ENCODE measurements around the gene SCNN1B.

SCNN1B gene

DNA sequence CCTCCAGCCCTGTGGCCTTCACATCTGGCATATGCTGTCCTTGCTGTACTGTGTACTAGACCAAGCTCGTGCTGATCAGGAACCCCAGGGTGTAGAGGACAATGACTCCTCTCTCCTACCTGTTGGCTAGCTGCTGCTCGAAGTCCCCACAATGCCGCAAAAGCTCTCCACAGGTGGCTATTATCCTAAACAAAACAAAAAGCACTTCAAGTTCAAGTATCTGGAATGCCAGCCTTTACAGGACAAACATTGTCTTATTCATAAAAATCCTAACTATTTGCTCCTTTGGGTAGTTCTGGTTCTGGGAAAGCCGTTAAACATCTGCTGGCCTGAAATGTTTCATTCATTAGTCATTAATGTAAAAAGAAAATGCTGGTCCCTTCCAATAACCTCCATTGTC, 108.1 kb downstream of the SCNN1B start:
- no peak for DNase-seq

- DNase-seq: no peak
These were observed 112.6 kb downstream of the SCNN1B start for GRCh38 chr16:23414731-23415130.

GRCh38 chr16:23416816-23417215, 114.7 kb downstream of the SCNN1B start:
- DNase-seq: no peak

- DNase-seq: no peak
These were observed 117.9 kb downstream of the SCNN1B start for GRCh38 chr16:23420011-23420410.

DNA sequence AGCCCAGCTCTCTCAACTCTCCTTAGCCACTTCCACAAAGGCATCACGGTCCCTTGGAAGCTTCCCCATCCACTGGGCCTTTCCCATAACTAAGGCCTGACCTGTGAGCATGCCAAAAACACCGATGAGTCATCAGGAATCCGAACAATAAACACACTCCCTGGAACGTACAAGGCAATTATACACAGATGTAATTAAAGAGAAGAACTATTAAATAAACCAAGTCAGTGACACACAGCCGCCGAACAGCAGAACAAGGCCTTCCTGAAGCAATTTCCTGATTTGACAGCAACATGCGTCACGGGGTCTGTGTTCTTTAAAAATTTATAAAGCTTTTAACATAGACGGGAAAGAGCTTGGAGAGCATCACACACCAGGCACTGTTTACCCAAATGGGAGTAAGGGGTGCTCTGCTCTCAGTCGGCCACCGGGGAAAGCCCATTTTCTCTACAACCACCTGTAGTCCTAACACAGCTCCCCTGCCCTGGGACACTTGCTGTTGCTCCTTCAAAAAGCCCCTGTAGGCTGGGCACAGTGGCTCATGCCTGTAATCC, 121.5 kb downstream of the SCNN1B start:
- no peak for DNase-seq

DNA sequence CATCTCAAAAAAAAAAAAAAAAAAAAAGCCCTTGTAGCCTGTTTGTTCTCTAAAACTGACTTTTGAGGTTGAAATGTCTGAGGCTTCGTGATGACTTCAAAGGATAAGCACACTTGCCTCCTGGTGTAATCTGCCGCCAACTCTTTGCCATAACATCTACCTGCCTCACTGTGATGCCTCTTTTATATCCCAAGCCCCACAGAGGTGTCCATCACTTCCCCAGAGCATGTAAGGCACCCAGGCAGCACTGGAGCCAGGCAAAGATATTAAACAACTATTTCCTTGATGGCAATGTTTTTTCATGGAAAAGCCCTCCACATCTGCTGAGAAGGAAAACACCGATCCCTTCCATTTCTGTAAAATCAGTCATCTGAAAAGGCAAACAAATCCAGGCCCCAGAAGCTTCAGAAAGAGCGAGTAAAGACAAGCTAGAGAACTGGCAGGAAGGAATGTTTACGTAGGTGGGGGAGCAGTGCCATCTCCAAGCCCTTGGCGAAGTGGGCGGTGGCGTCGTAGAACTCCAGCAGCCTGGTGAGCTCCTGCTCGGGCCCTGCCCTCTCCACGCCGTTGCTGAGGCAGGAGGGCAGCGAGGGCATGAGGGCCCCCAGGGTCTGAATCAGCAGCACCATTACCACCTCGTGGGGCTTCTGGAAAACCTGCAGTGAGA, 122.3 kb downstream of the SCNN1B start:
- DNase-seq: no peak

DNA sequence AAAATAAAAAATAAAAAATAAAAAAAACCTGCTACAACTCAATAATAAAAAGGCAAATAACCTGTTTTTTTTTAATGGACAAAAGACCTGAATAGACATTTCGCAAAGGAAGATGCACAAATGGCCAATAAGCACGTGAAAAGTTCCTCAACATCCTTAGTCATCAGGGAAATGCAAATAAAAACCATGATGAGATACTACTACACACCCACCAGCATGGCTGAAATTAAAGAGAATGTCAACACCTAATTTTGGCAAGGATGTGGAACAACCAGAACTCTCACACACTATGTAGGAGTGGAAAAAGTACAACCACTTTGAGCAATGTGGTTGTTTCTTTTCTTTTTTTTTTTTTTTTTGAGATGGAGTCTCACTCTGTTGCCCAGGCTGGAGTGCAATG, 126.2 kb downstream of the SCNN1B start:
- DNase-seq: no peak
